Cardiac muscle cell (in vitro differentiated cells and primary cell): ENCODE measurements around the gene ZCCHC7. TPM values are rescaled to one million over a fixed set of nuclear protein-coding genes. Genes with fewer than 3 reads are reported as not detected.

Source experiments
- DNase-seq, 2 donors: peaks; one replicate each; pipeline versions ENCODE4 v3.0.0 to v3.0.0-alpha.2; 2010 to 2017; ENCODE audit warnings: low read depth in 1 of 2, low spot score in 1 of 2
- H3K27ac ChIP-seq: fragments of 200-600 bp; sonication (generic); 2 replicates; pipeline ENCODE4 v1.5.1; 2016
- H3K27me3 ChIP-seq: fragments of 200-600 bp; sonication (generic); 2 replicates; pipeline ENCODE4 v1.6.0; 2016; ENCODE audit warnings: control low read depth
- H3K36me3 ChIP-seq: fragments of 200-600 bp; sonication (generic); 2 replicates; pipeline ENCODE4 v1.5.1; 2016; ENCODE audit warnings: control low read depth
- H3K4me1 ChIP-seq: fragments of 200-600 bp; sonication (generic); 2 replicates; pipeline ENCODE4 v1.8.1; 2017; ENCODE audit warnings: low read depth, mild to moderate bottlenecking, mixed run types
- H3K4me3 ChIP-seq: fragments of 200-600 bp; sonication (generic); 2 replicates; pipeline ENCODE4 v1.5.1; 2016; ENCODE audit warnings: mild to moderate bottlenecking
- H3K9me3 ChIP-seq: fragments of 200-600 bp; sonication (generic); 2 replicates; pipeline ENCODE4 v1.5.1; 2017; ENCODE audit warnings: low read depth, mild to moderate bottlenecking, control low read depth
- CTCF ChIP-seq: IDR thresholded peaks from 2 replicates; pipeline ENCODE4 v1.5.1; 2012; ENCODE audit warnings: low read depth, mild to moderate bottlenecking, low read length
- polyA plus RNA-seq: library from polyadenylated mRNA; unstranded; fragments of >200 nt; fragmentation: Nextera tagmentation; extraction: Ambion mirVana; gene quantifications from 2 replicates; pipeline ENCODE4 v1.2.1, GENCODE V29; 2016
- total RNA-seq: library from RNA; depleted of rRNA; stranded (reverse); fragments of >200 nt; gene quantifications from 2 replicates; pipeline ENCODE4 v1.2.3, GENCODE V29; 2016

ZCCHC7 gene
- total and polyA plus RNA-seq, 2 experiments from 2014 or later: 15.0 to 18.8 TPM

- peak in 1 of 2 donors; percentile 81 for DNase-seq
- TF ChIP-seq CTCF: no peak
- Histone ChIP-seq H3K27ac (no peak overlapping the region), H3K4me1 (no peaks in the 10 kb centered on the region), H3K9me3 (no peaks in the 10 kb centered on the region), H3K36me3 (no peaks in the 10 kb centered on the region), H3K4me3 (no peak overlapping the region), H3K27me3 (no peaks in the 10 kb centered on the region)
These were observed 251.4 kb downstream of the ZCCHC7 start for GRCh38 chr9:37371565-37372464.

DNA sequence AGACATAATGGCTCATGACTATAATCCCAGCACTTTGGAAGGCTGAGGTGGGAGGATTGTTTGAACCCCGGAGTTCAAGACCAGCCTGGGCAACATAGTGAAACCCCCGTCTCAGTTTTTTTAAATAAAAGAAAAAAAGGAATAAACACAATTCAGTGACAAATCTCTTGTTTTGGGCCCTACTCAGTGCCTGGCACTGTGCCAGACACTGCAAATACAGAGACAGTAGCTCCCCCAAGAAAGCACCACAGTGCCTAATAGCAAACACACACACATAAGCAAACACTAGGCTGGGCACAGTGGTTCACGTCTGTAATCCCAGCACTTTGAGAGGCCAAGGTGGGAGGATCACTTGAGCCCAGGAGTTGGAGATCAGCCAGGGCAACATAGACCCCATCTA lies 252.5 kb downstream of the ZCCHC7 start:
- Histone ChIP-seq H3K4me3 (no peak overlapping the region), H3K36me3 (no peaks in the 10 kb centered on the region), H3K27ac (no peak overlapping the region), H3K27me3 (no peaks in the 10 kb centered on the region), H3K9me3 (no peaks in the 10 kb centered on the region), H3K4me1 (no peaks in the 10 kb centered on the region)
- no peak for DNase-seq
- no peak for TF ChIP-seq CTCF

DNA sequence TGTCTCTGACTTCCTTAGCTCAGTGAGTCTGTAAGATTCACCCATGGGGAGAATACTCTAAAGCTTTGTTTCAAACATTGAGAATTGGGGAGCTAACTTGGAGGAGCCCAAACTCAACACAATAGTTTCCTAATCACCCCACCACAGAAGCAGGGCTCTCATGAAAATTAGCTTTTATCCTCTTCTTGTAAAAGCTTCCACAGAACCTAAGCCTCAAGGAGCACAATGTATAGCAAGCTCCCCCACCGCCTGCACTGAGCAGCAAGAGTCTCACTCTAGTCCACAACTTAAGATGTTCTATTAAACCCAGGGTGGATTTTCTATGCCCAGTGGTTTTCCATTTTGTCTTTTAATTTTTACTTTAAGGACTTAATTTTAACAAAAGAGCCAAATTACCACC lies 253.2 kb downstream of the ZCCHC7 start:
- Histone ChIP-seq H3K36me3 (no peaks in the 10 kb centered on the region), H3K27me3 (no peaks in the 10 kb centered on the region), H3K27ac (no peak overlapping the region), H3K4me1 (no peaks in the 10 kb centered on the region), H3K9me3 (no peaks in the 10 kb centered on the region), H3K4me3 (no peak overlapping the region)
- TF ChIP-seq CTCF: no peak
- no peak for DNase-seq

- H3K27me3 ChIP-seq: no peaks in the 10 kb centered on the region
- H3K9me3 ChIP-seq: no peaks in the 10 kb centered on the region
- H3K4me1 ChIP-seq: no peaks in the 10 kb centered on the region
- no peak for TF ChIP-seq CTCF
- no peak overlapping the region for H3K4me3 ChIP-seq
- H3K36me3 ChIP-seq: no peaks in the 10 kb centered on the region
- no peak overlapping the region for H3K27ac ChIP-seq
- no peak for DNase-seq
These were observed 254.5 kb downstream of the ZCCHC7 start for GRCh38 chr9:37374892-37375291.

GRCh38 chr9:37377688-37378612 lies 257.6 kb downstream of the ZCCHC7 start:
- H3K36me3 ChIP-seq: no peaks in the 10 kb centered on the region
- H3K27me3 ChIP-seq: no peaks in the 10 kb centered on the region
- no peak overlapping the region for H3K27ac ChIP-seq
- no peak for DNase-seq
- no peak for TF ChIP-seq CTCF
- H3K4me1 ChIP-seq: no peaks in the 10 kb centered on the region
- no peaks in the 10 kb centered on the region for H3K9me3 ChIP-seq
- no peak overlapping the region for H3K4me3 ChIP-seq
